ENCODE measurements around the gene NF2.

Gene NF2

GRCh38 chr22:29615705-29616327 lies 12.4 kb downstream of the NF2 start:
- H3K27me3 ChIP-seq (ENCODE audit: control insufficient read depth, low read length) = no peaks in the 10 kb centered on the region
- H3K9me3 ChIP-seq (ENCODE audit: control insufficient read depth, insufficient read depth, low read length) = no peaks in the 10 kb centered on the region
- no peak for TF ChIP-seq EZH2phosphoT487 (IDR thresholded peaks at IDR 0.05; ENCODE audit: borderline replicate concordance, low read length)
- no peak for TF ChIP-seq CTCF (IDR thresholded peaks at IDR 0.05; ENCODE audit: low read depth, low read length, poor library complexity, severe bottlenecking)
- peaks cover 7% of the 10 kb centered on the region; the same call in 1 of the 2 replicates for H4K20me1 ChIP-seq (ENCODE audit: control insufficient read depth, insufficient read depth, low read depth, low read length)
- no peak overlapping the region for H3K4me3 ChIP-seq (ENCODE audit: low read length)
- no peak overlapping the region for H3K4me2 ChIP-seq (ENCODE audit: low read length)
- H3F3A ChIP-seq (ENCODE audit: control insufficient read depth, insufficient read depth) = no peaks in the 10 kb centered on the region
- H3K27ac ChIP-seq (ENCODE audit: low read depth, low read length) = no peak overlapping the region
- no peaks in the 10 kb centered on the region for H3K9me2 ChIP-seq (replicated peaks; ENCODE audit: control insufficient read depth, low read length)
- H3K36me3 ChIP-seq (ENCODE audit: control insufficient read depth, low read length) = no peaks in the 10 kb centered on the region
- peaks cover 85% of the 10 kb centered on the region for H3K79me2 ChIP-seq (ENCODE audit: control insufficient read depth, low read length)
- 0 out of 2 replicates have a peak, but pooled peaks cover 3% of the 10 kb centered on the region for H3K4me1 ChIP-seq (ENCODE audit: control insufficient read depth, low read length)

- no peak overlapping the region for H3K4me2 ChIP-seq (ENCODE audit: low read length)
- TF ChIP-seq EZH2phosphoT487 (IDR thresholded peaks at IDR 0.05; ENCODE audit: borderline replicate concordance, low read length) (no peak), CTCF (IDR thresholded peaks at IDR 0.05; ENCODE audit: low read depth, low read length, poor library complexity, severe bottlenecking) (no peak)
- peaks cover 14% of the 10 kb centered on the region; the same call in 1 of the 2 replicates for H4K20me1 ChIP-seq (ENCODE audit: control insufficient read depth, insufficient read depth, low read depth, low read length)
- H3F3A ChIP-seq (ENCODE audit: control insufficient read depth, insufficient read depth) = no peaks in the 10 kb centered on the region
- H3K27me3 ChIP-seq (ENCODE audit: control insufficient read depth, low read length) = no peaks in the 10 kb centered on the region
- peaks cover 81% of the 10 kb centered on the region for H3K79me2 ChIP-seq (ENCODE audit: control insufficient read depth, low read length)
- no peaks in the 10 kb centered on the region for H3K9me2 ChIP-seq (replicated peaks; ENCODE audit: control insufficient read depth, low read length)
- H3K27ac ChIP-seq (ENCODE audit: low read depth, low read length) = no peak overlapping the region
- H3K4me1 ChIP-seq (ENCODE audit: control insufficient read depth, low read length) = peaks cover 12% of the 10 kb centered on the region
- H3K4me3 ChIP-seq (ENCODE audit: low read length) = no peak overlapping the region
- no peaks in the 10 kb centered on the region for H3K9me3 ChIP-seq (ENCODE audit: control insufficient read depth, insufficient read depth, low read length)
- no peaks in the 10 kb centered on the region for H3K36me3 ChIP-seq (ENCODE audit: control insufficient read depth, low read length)
These were observed 14.6 kb downstream of the NF2 start for GRCh38 chr22:29617922-29618629.

- Histone ChIP-seq H3K9me2 (replicated peaks; ENCODE audit: control insufficient read depth, low read length) (no peaks in the 10 kb centered on the region), H3K4me1 (ENCODE audit: control insufficient read depth, low read length) (peaks cover 18% of the 10 kb centered on the region), H3K4me3 (ENCODE audit: low read length) (no peak overlapping the region), H3K79me2 (ENCODE audit: control insufficient read depth, low read length) (peaks cover 86% of the 10 kb centered on the region), H3K36me3 (ENCODE audit: control insufficient read depth, low read length) (no peaks in the 10 kb centered on the region), H3F3A (ENCODE audit: control insufficient read depth, insufficient read depth) (peaks cover 3% of the 10 kb centered on the region; the same call in 1 of the 2 replicates), H3K4me2 (ENCODE audit: low read length) (no peak overlapping the region), H3K9me3 (ENCODE audit: control insufficient read depth, insufficient read depth, low read length) (no peaks in the 10 kb centered on the region), H3K27me3 (ENCODE audit: control insufficient read depth, low read length) (no peaks in the 10 kb centered on the region), H3K27ac (ENCODE audit: low read depth, low read length) (no peak overlapping the region), H4K20me1 (ENCODE audit: control insufficient read depth, insufficient read depth, low read depth, low read length) (peaks cover 26% of the 10 kb centered on the region)
- TF ChIP-seq EZH2phosphoT487 (IDR thresholded peaks at IDR 0.05; ENCODE audit: borderline replicate concordance, low read length) (no peak), CTCF (IDR thresholded peaks at IDR 0.05; ENCODE audit: low read depth, low read length, poor library complexity, severe bottlenecking) (no peak)
These were observed 18.5 kb downstream of the NF2 start for GRCh38 chr22:29621761-29622526.
